ENCODE data around the gene CEP63.

CEP63 gene

DNA sequence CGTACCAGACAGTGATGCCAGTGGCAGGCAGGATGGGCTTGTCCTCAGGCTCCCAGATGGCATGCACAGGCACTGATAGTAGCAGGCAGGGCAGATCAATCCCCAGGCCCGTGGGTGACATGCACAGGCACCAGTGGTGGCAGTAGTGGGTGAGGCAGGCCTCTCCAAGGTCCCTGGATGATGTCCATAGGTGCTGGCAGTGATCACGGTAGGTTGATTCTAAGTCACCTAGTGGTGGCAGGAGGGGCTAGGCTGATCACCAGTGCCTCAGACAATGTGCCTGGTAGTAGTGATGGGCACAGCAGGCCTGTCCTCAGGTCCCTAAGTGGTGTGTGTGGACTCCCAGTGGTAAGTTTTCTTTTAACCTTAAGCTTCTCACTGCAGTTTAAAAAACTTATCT, 19.6 kb downstream of the CEP63 start:
- intact Hi-C loops (cut with micrococcal nuclease): no loop called here
- H3K4me3 Mint-ChIP-seq: no peak overlapping the region
- peaks cover 74% of the 10 kb centered on the region for H3K36me3 Mint-ChIP-seq (ENCODE audit: low read depth)
- peaks cover 35% of the 10 kb centered on the region for H3K9me3 Mint-ChIP-seq
- no peaks in the 10 kb centered on the region for H3K27me3 Mint-ChIP-seq
- peaks cover 25% of the 10 kb centered on the region for H3K4me1 Mint-ChIP-seq (ENCODE audit: low read depth)
- peak overlapping the region; percentile 10 for H3K27ac Mint-ChIP-seq

GRCh38 chr3:134511500-134511899, 25.6 kb downstream of the CEP63 start:
- H3K4me3 Mint-ChIP-seq: no peak overlapping the region
- peaks cover 25% of the 10 kb centered on the region for H3K9me3 Mint-ChIP-seq
- H3K4me1 Mint-ChIP-seq (ENCODE audit: low read depth): peaks cover 16% of the 10 kb centered on the region
- H3K27ac Mint-ChIP-seq: no peak overlapping the region
- peaks cover 65% of the 10 kb centered on the region for H3K36me3 Mint-ChIP-seq (ENCODE audit: low read depth)
- intact Hi-C loops (cut with micrococcal nuclease): no loop called here
- no peaks in the 10 kb centered on the region for H3K27me3 Mint-ChIP-seq

- Mint-ChIP-seq H3K4me3 (no peak overlapping the region), H3K36me3 (ENCODE audit: low read depth) (peaks cover 38% of the 10 kb centered on the region), H3K4me1 (ENCODE audit: low read depth) (peaks cover 12% of the 10 kb centered on the region), H3K9me3 (peaks cover 11% of the 10 kb centered on the region), H3K27ac (no peak overlapping the region), H3K27me3 (no peaks in the 10 kb centered on the region)
- intact Hi-C loops (cut with micrococcal nuclease): no loop called here
Observed at GRCh38 chr3:134516905-134517304, 31.0 kb downstream of the CEP63 start.

- Mint-ChIP-seq H3K36me3 (ENCODE audit: low read depth) (peaks cover 45% of the 10 kb centered on the region), H3K27me3 (no peaks in the 10 kb centered on the region), H3K4me1 (ENCODE audit: low read depth) (peaks cover 12% of the 10 kb centered on the region), H3K4me3 (no peak overlapping the region), H3K9me3 (peaks cover 20% of the 10 kb centered on the region), H3K27ac (no peak overlapping the region)
- intact Hi-C loops (cut with micrococcal nuclease): no loop called here
Observed at GRCh38 chr3:134517791-134518190, 31.9 kb downstream of the CEP63 start.

- Mint-ChIP-seq H3K27ac (no peak overlapping the region), H3K36me3 (ENCODE audit: low read depth) (peaks cover 63% of the 10 kb centered on the region), H3K4me3 (no peak overlapping the region), H3K27me3 (no peaks in the 10 kb centered on the region), H3K4me1 (ENCODE audit: low read depth) (peaks cover 9% of the 10 kb centered on the region), H3K9me3 (peaks cover 57% of the 10 kb centered on the region)
- intact Hi-C loops (cut with micrococcal nuclease): no loop called here
Observed at GRCh38 chr3:134522541-134522940, 36.7 kb downstream of the CEP63 start.

- H3K9me3 Mint-ChIP-seq: peaks cover 48% of the 10 kb centered on the region
- peaks cover 5% of the 10 kb centered on the region for H3K4me1 Mint-ChIP-seq (ENCODE audit: low read depth)
- H3K4me3 Mint-ChIP-seq: no peak overlapping the region
- no peak overlapping the region for H3K27ac Mint-ChIP-seq
- no peaks in the 10 kb centered on the region for H3K27me3 Mint-ChIP-seq
- intact Hi-C loops (cut with micrococcal nuclease): no loop called here
- peaks cover 56% of the 10 kb centered on the region for H3K36me3 Mint-ChIP-seq (ENCODE audit: low read depth)
Observed at GRCh38 chr3:134525293-134525692, 39.4 kb downstream of the CEP63 start.

DNA sequence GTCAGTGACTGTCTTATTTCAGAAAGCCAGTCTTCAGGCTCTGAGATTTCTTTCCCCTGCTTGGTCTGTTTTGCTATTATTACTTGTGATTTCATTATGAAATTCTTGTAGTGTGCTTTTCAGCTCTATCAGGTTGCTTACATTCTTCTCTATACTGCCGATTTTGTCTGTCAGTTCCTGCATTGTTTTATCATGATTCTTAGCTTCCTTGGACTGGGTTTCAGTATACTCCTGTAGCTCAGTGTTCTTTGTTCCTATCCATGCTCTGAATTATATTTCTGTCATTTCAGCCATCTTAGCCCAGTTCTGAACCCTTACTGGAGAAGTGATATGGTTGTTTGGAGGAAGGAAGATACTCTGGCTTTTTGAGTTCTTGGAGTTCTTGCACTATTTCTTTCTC, 40.5 kb downstream of the CEP63 start:
- Mint-ChIP-seq H3K4me3 (no peak overlapping the region), H3K27me3 (no peaks in the 10 kb centered on the region), H3K36me3 (ENCODE audit: low read depth) (peaks cover 56% of the 10 kb centered on the region), H3K9me3 (peaks cover 48% of the 10 kb centered on the region), H3K4me1 (ENCODE audit: low read depth) (peaks cover 5% of the 10 kb centered on the region), H3K27ac (no peak overlapping the region)
- intact Hi-C loops (cut with micrococcal nuclease): no loop called here

- peaks cover 51% of the 10 kb centered on the region for H3K36me3 Mint-ChIP-seq (ENCODE audit: low read depth)
- intact Hi-C loops (cut with micrococcal nuclease): no loop called here
- H3K4me3 Mint-ChIP-seq: no peak overlapping the region
Observed at GRCh38 chr3:134527037-134527436, 41.2 kb downstream of the CEP63 start.

GRCh38 chr3:134527538-134528186, 41.8 kb downstream of the CEP63 start:
- Mint-ChIP-seq H3K4me3 (no peak overlapping the region), H3K27me3 (no peaks in the 10 kb centered on the region), H3K9me3 (peaks cover 38% of the 10 kb centered on the region), H3K27ac (peak overlapping the region; percentile 13), H3K4me1 (ENCODE audit: low read depth) (peaks cover 5% of the 10 kb centered on the region), H3K36me3 (ENCODE audit: low read depth) (peaks cover 45% of the 10 kb centered on the region)
- intact Hi-C loops (cut with micrococcal nuclease): no loop called here

More at GRCh38 chr3:134527037-134527436, 41.2 kb downstream of the CEP63 start:
- H3K4me1 Mint-ChIP-seq (ENCODE audit: low read depth): peaks cover 5% of the 10 kb centered on the region
- H3K27ac Mint-ChIP-seq: no peak overlapping the region
- peaks cover 44% of the 10 kb centered on the region for H3K9me3 Mint-ChIP-seq
- no peaks in the 10 kb centered on the region for H3K27me3 Mint-ChIP-seq

DNA sequence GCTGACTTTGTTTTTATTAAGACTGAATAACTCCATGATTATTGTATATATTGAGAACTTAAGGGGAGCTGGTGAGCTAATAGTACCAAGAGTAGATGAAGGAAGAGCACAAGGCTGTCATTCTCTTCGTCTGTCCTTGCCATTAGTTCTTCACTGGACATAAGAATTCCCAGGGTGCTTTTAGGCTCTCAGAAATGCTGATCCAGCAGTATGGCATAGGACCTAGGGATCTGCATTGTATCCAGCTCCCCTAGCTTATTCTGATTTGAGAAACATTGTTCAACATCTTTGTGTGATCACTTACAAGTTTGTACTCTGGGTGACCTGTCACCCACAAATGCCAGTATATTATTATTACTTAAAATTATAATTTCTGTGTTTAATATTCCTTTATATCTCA, 47.6 kb downstream of the CEP63 start:
- Mint-ChIP-seq H3K4me3 (no peak overlapping the region), H3K4me1 (ENCODE audit: low read depth) (peaks cover 10% of the 10 kb centered on the region)
- intact Hi-C loops (cut with micrococcal nuclease): no loop called here

GRCh38 chr3:134535186-134535970, 49.5 kb downstream of the CEP63 start:
- Mint-ChIP-seq H3K4me3 (no peak overlapping the region), H3K9me3 (no peaks in the 10 kb centered on the region), H3K36me3 (ENCODE audit: low read depth) (peaks cover 18% of the 10 kb centered on the region), H3K27ac (no peak overlapping the region), H3K27me3 (no peaks in the 10 kb centered on the region), H3K4me1 (ENCODE audit: low read depth) (peaks cover 10% of the 10 kb centered on the region)
- intact Hi-C loops (cut with micrococcal nuclease): no loop called here

More for the DNA sequence above, 47.6 kb downstream of the CEP63 start:
- Mint-ChIP-seq H3K9me3 (no peaks in the 10 kb centered on the region), H3K27me3 (no peaks in the 10 kb centered on the region), H3K27ac (no peak overlapping the region), H3K36me3 (ENCODE audit: low read depth) (peaks cover 18% of the 10 kb centered on the region)

DNA sequence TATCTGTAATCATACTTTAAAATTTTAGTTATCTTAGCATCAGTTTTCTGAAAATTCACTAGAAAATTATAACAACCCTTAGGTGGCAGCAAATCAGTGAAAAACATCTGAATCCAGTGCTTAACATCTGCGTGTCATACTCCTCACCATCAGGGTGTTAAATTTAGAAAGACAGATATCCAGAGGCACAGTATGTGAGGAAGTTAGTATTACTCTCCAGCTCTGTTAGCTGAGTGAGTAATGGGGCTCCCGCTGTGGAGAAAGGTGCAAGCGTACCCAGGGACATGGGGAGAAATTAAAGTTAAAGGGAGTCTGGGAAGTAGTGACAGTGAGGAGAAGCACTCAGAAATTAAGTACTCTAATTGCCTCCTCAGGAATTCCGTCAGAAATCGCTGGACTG, 50.9 kb downstream of the CEP63 start:
- Mint-ChIP-seq H3K27me3 (no peaks in the 10 kb centered on the region), H3K27ac (no peak overlapping the region), H3K36me3 (ENCODE audit: low read depth) (peaks cover 18% of the 10 kb centered on the region), H3K4me3 (no peak overlapping the region), H3K9me3 (no peaks in the 10 kb centered on the region), H3K4me1 (ENCODE audit: low read depth) (peaks cover 10% of the 10 kb centered on the region)
- intact Hi-C loops (cut with micrococcal nuclease): no loop called here

- H3K4me3 Mint-ChIP-seq: no peak overlapping the region
- intact Hi-C loops (cut with micrococcal nuclease): no loop called here
- peaks cover 26% of the 10 kb centered on the region for H3K36me3 Mint-ChIP-seq (ENCODE audit: low read depth)
- peak overlapping the region; percentile 62 for H3K27ac Mint-ChIP-seq
- H3K9me3 Mint-ChIP-seq: no peaks in the 10 kb centered on the region
- H3K4me1 Mint-ChIP-seq (ENCODE audit: low read depth): peaks cover 25% of the 10 kb centered on the region
- no peaks in the 10 kb centered on the region for H3K27me3 Mint-ChIP-seq
Observed at GRCh38 chr3:134542287-134542958, 56.6 kb downstream of the CEP63 start.

GRCh38 chr3:134543113-134543512, 57.3 kb downstream of the CEP63 start:
- H3K36me3 Mint-ChIP-seq (ENCODE audit: low read depth): peaks cover 26% of the 10 kb centered on the region
- intact Hi-C loops (cut with micrococcal nuclease): no loop called here
- no peak overlapping the region for H3K27ac Mint-ChIP-seq

More at GRCh38 chr3:134543113-134543512, 57.3 kb downstream of the CEP63 start:
- H3K27me3 Mint-ChIP-seq: no peaks in the 10 kb centered on the region
- H3K9me3 Mint-ChIP-seq: no peaks in the 10 kb centered on the region
- H3K4me1 Mint-ChIP-seq (ENCODE audit: low read depth): peaks cover 22% of the 10 kb centered on the region
- H3K4me3 Mint-ChIP-seq: no peak overlapping the region
